GM12891 (cell line): ENCODE measurements around the gene PI4KA.

ENCODE experiments used
- PAX5 ChIP-seq: IDR thresholded peaks from 2 replicates; pipeline ENCODE4 v1.6.1; 2011; ENCODE audit warnings: low read length, moderate library complexity, mild to moderate bottlenecking; ENCODE audit not compliant: insufficient read depth, severe bottlenecking
- POLR2A ChIP-seq: IDR thresholded peaks from 2 replicates; pipeline ENCODE4 v1.6.1; 2011; ENCODE audit warnings: low read depth, low read length, control low read depth
- POLR2AphosphoS5 ChIP-seq: IDR thresholded peaks from 2 replicates; pipeline ENCODE4 v1.6.1; 2011; ENCODE audit warnings: low read depth, low read length, control low read depth
- POU2F2 ChIP-seq: IDR thresholded peaks from 2 replicates; pipeline ENCODE4 v1.6.1; 2011; ENCODE audit warnings: low read depth, mild to moderate bottlenecking, control low read depth, low read length, moderate library complexity
- SPI1 ChIP-seq: IDR thresholded peaks from 2 replicates; pipeline ENCODE4 v1.6.1; 2011; ENCODE audit warnings: low read depth, low read length, control low read depth
- TAF1 ChIP-seq: IDR thresholded peaks from 2 replicates; pipeline ENCODE4 v1.6.1; 2011; ENCODE audit warnings: low read depth, low read length, control low read depth

DNA sequence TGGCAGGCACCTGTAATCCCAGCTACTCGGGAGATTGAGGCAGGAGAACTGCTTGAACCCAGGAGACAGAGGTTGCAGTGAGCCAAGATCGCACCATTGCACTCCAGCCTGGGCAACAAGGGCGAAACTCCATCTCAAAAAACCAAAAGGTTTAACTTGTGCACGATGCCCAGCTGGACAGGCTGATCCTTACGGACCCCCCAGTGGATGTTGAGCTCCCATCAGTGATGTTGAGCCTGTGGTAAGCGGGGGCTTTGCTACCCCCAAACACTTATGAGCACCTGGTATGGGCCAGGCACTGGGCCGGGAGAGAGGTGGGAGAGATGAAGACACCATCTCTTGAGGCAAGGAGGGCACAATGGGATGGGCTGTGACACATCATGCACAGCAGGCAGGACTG lies 92.1 kb downstream of the PI4KA start:
- TF ChIP-seq POLR2AphosphoS5 (no peak), POU2F2 (no peak), PAX5 (no peak), POLR2A (no peak), TAF1 (no peak), SPI1 (no peak)
